ENCODE data around the gene MAP1LC3B2.

MAP1LC3B2 gene

GRCh38 chr12:116590561-116590960, 31.4 kb downstream of the MAP1LC3B2 start:
- no peak overlapping the region for H3K4me3 ChIP-seq (ENCODE audit: low read depth, low read length)
- peak; percentile 98 for DNase-seq (ENCODE audit: low read depth)
- TF ChIP-seq MYC (IDR thresholded peaks at IDR 0.05; ENCODE audit: low read depth, low read length) = no peak
- no peak for TF ChIP-seq MAX (IDR thresholded peaks at IDR 0.05; ENCODE audit: low read depth, low read length)
- TF ChIP-seq CTCF (IDR thresholded peaks at IDR 0.05; ENCODE audit: low read depth, low read length) = peak; percentile 88
- TF ChIP-seq POLR2A (IDR thresholded peaks at IDR 0.05; ENCODE audit: extremely low read depth, insufficient read length) = no peak

GRCh38 chr12:116591855-116592637, 32.9 kb downstream of the MAP1LC3B2 start:
- no peak overlapping the region for H3K4me3 ChIP-seq (ENCODE audit: low read depth, low read length)
- DNase-seq (ENCODE audit: low read depth) = peak; percentile 47

GRCh38 chr12:116592731-116593130, 33.5 kb downstream of the MAP1LC3B2 start:
- TF ChIP-seq MAX (IDR thresholded peaks at IDR 0.05; ENCODE audit: low read depth, low read length) (peak; percentile 81), CTCF (IDR thresholded peaks at IDR 0.05; ENCODE audit: low read depth, low read length) (no peak), MYC (IDR thresholded peaks at IDR 0.05; ENCODE audit: low read depth, low read length) (peak; percentile 66)
- no peak overlapping the region for H3K4me3 ChIP-seq (ENCODE audit: low read depth, low read length)
- peak; percentile 92 for DNase-seq (ENCODE audit: low read depth)

More at GRCh38 chr12:116591855-116592637, 32.9 kb downstream of the MAP1LC3B2 start:
- TF ChIP-seq MYC (IDR thresholded peaks at IDR 0.05; ENCODE audit: low read depth, low read length) (no peak), CTCF (IDR thresholded peaks at IDR 0.05; ENCODE audit: low read depth, low read length) (no peak), MAX (IDR thresholded peaks at IDR 0.05; ENCODE audit: low read depth, low read length) (no peak), POLR2A (IDR thresholded peaks at IDR 0.05; ENCODE audit: extremely low read depth, insufficient read length) (no peak)

DNA sequence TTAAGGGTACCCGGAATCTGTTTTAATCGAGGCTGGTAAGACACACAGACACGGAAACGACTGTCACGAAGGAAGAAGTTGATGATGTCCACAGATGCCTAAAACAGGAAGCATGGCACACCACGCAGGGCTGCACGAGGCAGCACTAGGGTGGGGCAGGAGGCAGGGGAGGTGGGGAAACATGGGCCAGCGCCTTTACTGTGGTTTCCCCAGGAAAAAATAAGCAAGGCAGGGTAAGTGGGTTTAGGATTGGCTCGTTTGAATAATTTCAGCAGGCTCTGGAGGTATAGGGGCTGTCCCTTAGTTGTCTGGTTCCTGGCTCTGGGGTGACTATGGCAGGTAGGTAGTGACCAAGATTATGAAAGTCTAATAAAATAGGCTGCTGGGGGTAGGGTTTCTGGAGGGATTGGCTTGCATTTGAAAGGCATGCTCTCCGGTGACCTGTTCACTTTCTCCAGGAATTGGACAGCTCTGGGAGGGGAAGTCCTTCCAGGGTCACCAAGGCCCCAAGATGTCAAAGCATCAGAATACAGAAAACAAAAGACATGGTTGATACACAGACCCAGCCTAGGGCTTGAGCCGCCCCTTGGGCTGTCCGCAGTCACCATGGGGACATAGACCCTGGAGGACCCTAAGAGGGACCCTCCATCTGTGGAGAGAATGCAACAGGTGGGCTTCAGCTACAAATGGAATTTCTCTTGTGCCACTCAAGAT, 35.3 kb downstream of the MAP1LC3B2 start:
- H3K4me3 ChIP-seq (ENCODE audit: low read depth, low read length) = no peak overlapping the region
- peak; percentile 92 for DNase-seq (ENCODE audit: low read depth)
- TF ChIP-seq CTCF (IDR thresholded peaks at IDR 0.05; ENCODE audit: low read depth, low read length) = no peak
- TF ChIP-seq MAX (IDR thresholded peaks at IDR 0.05; ENCODE audit: low read depth, low read length) = peak; percentile 93
- TF ChIP-seq MYC (IDR thresholded peaks at IDR 0.05; ENCODE audit: low read depth, low read length) = peak; percentile 91
- no peak for TF ChIP-seq POLR2A (IDR thresholded peaks at IDR 0.05; ENCODE audit: extremely low read depth, insufficient read length)

DNA sequence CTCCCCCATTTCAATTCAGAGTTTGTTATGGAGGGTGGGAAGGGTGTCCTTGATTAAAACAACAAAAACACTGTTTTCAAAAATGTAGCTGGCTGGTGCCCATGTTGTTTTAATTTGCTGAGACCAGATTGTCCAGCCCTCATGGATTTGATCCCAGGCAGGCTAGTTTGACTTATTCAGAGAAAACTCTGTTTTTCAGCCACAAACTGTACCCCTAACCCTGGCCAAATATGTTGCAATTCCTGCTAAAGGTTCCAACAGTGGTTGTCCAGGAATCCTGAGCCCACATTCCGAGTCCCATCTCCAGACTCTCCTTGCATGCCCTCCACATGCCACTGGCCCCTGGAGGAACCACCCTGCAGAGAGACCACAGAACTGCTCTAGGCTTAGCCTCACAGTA, 36.0 kb downstream of the MAP1LC3B2 start:
- no peak overlapping the region for H3K4me3 ChIP-seq (ENCODE audit: low read depth, low read length)
- no peak for DNase-seq (ENCODE audit: low read depth)
- TF ChIP-seq CTCF (IDR thresholded peaks at IDR 0.05; ENCODE audit: low read depth, low read length) (no peak), POLR2A (IDR thresholded peaks at IDR 0.05; ENCODE audit: extremely low read depth, insufficient read length) (no peak), MAX (IDR thresholded peaks at IDR 0.05; ENCODE audit: low read depth, low read length) (no peak), MYC (IDR thresholded peaks at IDR 0.05; ENCODE audit: low read depth, low read length) (no peak)
